NCI-H1694 treated with DMSO at 0.1 percent for 48 hours (cell line): ENCODE data around the gene ADNP2.

ENCODE experiments used
- DNase-seq: peaks from one replicate; lab custom pipeline; 2025; lab: John Stamatoyannopoulos, UW

The ADNP2 gene

DNA sequence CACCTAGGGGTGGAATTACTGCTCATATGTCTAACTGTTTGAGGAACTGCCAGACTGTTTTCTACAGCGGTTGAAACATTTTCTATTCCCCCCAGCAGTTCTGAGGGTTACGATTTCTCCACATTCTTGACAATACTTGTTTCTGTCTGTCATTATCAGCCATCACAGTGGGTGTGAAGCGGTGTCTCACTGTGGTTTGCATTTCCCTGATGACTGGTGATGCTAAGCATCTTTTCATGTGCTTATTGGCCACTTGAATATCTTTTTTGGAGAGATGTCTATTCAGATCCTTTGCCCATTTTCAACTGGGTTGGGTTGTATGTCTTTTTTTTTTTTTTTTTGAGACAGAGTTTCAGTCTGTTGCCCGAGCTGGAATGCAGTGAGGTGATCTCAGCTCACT, 63.0 kb downstream of the ADNP2 start:
- DNase-seq, result no peak

DNA sequence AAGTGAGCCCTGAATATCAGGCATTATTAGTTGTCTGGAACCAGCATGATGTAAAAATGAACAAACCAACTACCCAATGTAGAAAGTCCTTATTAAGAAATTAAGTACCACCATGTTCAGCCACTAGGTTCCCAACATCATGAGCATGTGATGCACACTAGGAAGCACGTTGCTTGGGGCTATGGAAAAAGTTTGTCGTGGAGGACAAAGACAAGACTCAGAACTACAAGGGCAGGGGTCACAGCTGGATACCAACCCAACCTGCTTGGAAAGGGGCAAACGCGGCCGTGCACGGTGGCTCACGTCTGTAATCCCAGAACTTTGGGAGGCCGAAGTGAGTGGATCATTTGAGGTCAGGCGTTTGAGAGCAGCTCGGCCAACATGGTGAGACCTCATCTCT, 64.0 kb downstream of the ADNP2 start:
- no peak for DNase-seq

- no peak for DNase-seq
These were observed 66.6 kb downstream of the ADNP2 start for GRCh38 chr18:80175451-80176204.

- DNase-seq, result peak; percentile 7
These were observed 67.4 kb downstream of the ADNP2 start for GRCh38 chr18:80176334-80177073.

GRCh38 chr18:80177128-80177527, 68.1 kb downstream of the ADNP2 start:
- DNase-seq, result no peak

GRCh38 chr18:80178935-80179818, 70.1 kb downstream of the ADNP2 start:
- DNase-seq, result no peak

DNA sequence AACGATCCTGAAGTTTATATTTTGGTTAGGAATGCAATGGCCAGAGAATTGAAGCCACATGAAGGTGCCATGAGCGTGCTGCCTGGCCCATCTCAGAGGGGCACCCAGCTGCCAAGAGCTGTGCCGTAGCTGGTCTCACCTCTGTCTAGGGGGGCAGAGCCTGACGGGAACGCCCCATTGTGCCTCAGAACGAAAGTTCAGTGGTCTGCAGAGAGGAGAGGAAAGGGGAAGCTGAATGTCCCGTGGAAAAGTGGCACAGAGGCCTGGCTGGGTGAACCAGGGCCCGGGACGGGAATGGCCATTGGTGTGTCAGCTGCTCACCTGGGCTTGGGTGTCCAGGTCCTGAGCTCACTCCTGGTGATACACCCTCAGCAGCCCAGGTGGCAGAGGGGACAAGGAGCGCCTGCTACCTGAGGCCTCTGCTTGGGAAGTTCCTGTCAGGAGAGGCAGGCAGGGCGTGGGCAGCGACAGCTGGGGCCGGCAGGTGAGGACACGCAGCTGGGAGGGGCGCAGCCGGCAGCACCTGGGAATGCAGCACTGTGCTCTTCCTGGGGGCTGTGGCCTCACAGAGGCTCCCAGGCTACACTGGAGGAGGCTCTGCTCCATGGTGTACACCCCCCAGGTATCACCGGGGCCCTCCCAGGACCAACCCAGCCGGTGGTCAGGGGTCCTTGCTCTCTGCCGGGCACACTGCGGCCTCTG, 70.9 kb downstream of the ADNP2 start:
- no peak for DNase-seq

DNA sequence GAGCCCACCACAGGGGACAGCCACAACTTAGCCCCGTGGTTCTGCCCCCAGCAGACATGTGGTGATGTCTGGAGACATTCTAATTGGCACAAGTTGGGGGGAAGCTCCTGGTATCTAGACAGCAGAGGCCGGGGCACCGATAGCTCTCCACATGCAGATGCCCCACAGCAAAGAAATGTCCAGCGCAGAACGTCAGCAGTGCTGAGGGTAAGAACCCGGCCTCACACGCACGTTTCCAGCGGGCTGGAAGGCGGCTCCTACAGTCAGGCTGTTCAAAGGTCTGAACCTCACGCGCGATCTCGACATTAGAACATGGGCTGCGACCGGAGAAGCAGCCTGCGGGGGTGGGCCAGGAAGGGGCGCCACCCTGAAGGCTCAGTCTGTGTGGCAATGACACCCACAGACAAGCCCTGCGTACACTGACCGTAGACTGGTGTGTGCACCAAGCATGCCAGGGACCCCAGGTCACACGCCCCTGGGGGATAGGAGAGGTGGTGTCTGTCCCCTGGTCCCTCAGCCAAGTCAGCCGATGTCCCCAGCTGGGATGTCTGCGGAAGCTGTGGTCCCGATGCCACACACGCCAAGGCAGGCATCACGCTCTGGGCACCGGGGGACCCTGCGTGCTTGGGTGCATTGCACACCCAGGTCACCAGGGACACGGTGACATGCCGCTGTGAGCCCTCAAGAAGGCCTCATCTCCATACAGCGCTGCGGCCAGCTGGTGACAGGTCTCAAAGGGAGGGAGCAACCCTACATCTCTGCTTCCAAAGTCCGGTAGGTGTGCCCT, 71.9 kb downstream of the ADNP2 start:
- DNase-seq, result no peak

DNA sequence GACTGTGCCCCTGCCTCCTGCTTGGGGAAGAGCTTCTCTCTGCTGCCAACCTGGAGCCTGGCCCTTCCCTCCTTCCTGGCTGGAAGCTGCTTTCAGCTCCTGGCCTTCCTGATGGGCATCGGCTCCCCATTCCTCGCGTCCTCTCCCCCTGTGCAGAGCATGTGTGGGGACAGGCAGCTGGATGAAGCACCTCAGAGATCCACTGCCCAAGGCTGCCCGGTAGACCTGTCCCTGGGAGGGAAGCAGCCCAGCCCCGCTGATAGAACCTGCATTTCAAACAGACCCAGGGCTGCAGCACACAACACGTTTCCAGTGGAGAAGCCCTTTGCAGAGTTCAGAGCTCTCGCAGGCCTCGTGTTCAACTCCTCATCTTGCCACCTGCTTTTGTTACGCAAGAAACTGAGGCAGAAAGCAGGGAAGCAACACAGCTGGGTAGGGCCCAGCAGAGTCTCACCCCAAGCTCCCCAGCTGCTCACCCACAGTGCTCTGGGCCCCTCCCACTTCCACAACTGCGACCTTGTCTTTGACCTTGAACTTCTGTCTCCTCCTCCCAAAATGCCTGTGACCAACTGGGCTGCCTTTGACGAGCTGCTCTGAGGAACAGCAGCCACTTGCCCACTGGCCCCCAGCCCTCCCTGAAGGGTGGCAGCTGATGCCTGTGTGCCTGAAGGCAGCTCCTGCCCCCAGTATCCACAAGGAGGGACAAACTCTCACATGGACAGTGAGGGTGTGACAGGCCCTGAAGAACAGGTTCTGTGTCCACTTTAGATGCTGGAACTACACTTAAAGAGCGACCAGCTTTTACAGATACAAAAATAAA, 72.8 kb downstream of the ADNP2 start:
- no peak for DNase-seq

- DNase-seq, result no peak
These were observed 73.8 kb downstream of the ADNP2 start for GRCh38 chr18:80182855-80183254.

DNA sequence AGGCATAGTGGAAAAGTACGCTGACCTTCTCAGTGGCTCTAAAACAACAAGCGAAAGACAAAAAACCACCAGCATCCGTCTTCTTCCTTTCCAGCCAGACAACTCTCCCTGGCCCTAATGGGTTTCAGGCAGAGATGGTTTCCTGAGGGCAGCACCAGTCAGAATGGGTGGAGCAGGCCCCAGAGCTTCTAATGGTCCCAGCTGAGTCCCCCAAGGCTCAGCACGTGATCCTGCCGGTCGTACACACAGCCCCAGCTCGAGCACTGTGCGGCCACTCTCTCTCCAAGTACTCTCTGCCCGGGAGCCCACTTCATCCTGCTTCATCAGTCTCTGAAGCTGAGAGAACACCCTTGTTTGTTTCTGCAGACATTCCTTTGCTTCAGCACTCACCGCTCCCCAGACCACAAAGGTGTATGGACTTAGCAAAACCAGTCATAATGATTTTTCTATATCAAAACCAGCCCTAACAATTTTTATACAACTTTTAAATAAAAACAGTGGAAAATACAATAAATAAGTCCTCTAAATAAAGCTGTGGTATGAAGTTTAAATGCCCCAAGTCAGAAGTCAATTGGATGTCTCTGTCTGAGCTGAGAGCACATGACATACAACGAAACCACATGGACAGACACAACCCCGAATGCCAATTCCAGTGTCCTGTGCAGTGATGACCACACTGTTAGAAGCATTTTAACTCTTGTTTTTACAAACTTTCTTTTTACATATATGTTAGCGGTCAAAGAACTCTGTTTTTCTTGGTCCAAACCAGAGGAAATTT, 74.4 kb downstream of the ADNP2 start:
- no peak for DNase-seq

DNA sequence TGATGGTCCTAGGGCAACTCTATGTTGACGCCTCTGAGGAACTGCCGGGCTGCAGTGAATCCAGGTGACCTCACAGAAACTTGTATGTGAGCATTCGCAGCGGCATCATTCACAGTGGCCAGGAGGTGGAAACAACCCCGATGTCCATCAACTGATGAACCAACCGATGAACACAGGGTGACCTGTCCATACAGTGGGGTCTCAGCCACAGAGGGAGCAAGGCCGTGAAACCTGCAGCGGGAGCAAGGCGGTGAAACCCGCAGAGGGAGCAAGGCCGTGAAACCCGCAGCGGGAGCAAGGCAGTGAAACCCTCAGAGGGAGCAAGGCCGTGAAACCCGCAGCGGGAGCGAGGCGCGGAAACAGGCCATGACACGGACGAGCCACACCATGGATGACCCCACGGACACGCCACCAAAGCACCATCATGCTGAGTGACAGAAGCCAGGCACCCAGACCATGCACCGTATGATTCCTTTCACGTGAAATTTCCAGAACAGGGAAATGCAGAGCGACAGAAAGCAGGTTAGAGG, 75.2 kb downstream of the ADNP2 start:
- DNase-seq, result no peak

DNA sequence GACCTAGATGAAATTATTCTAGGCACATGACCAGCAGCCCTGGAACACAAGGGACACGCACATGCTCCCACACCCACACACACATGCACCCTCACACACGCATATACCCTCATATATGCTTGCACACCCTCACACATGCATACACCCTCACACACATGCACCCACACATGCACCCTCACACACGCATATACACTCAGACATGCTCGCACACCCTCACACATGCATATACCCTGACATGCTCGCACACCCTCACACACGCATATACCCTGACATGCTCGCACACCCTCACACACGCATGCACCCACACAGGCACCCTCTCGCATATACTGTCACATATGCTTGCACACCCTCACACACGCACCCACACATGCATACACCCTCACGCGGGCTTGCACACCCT, 76.5 kb downstream of the ADNP2 start:
- no peak for DNase-seq

- DNase-seq, result no peak
These were observed 79.0 kb downstream of the ADNP2 start for GRCh38 chr18:80187956-80188642.

DNA sequence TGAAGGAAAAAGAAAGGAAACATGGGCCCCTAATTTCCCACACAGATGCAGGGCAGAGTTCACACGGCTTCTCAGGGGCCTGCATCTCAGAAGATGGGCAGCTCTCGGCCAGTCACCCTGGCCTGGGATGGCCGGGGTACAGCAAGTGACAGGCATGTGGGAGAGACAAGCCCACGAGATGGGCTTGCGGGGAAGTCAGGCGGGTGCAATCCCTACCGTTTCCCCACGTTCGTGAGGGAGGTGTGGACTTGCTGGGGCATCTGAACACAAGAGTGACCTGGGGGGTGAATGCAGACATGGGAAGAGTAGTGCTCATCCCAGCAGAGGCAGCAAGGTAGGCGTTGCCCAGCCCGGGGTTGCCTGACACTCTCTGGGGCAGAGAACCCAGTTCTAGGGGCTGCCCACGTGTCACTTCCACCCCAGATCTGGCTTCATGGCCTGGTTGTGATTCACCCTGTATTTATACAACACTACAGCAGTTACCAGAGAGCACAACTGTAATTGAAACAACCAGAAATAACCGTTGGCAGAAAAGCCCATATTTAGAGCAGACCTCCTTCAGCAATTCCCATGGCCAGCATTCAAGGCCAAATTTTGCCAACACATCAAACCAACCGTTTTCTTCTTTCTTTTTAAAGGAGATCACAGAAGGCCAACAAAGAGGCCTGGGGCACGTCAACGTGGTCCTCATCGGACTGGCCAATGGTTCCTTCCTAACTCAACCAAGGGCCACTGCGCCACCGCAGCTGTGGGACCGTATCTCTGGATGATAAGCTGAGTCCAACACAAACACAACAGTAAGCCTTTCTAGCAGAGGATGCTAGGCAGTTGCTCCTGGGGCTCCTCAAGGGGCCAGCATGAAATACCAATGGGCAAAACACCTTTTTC, 79.8 kb downstream of the ADNP2 start:
- no peak for DNase-seq

- no peak for DNase-seq
These were observed 80.4 kb downstream of the ADNP2 start for GRCh38 chr18:80189531-80189865.
